GM12891 (cell line): ENCODE results near the gene SPATA31D3.

ENCODE experiments used
- PAX5 ChIP-seq: IDR thresholded peaks from 2 replicates; pipeline ENCODE4 v1.6.1; 2011; ENCODE audit warnings: low read length, moderate library complexity, mild to moderate bottlenecking; ENCODE audit not compliant: insufficient read depth, severe bottlenecking
- POLR2A ChIP-seq: IDR thresholded peaks from 2 replicates; pipeline ENCODE4 v1.6.1; 2011; ENCODE audit warnings: low read depth, low read length, control low read depth
- POLR2AphosphoS5 ChIP-seq: IDR thresholded peaks from 2 replicates; pipeline ENCODE4 v1.6.1; 2011; ENCODE audit warnings: low read depth, low read length, control low read depth
- POU2F2 ChIP-seq: IDR thresholded peaks from 2 replicates; pipeline ENCODE4 v1.6.1; 2011; ENCODE audit warnings: low read depth, mild to moderate bottlenecking, control low read depth, low read length, moderate library complexity
- SPI1 ChIP-seq: IDR thresholded peaks from 2 replicates; pipeline ENCODE4 v1.6.1; 2011; ENCODE audit warnings: low read depth, low read length, control low read depth
- TAF1 ChIP-seq: IDR thresholded peaks from 2 replicates; pipeline ENCODE4 v1.6.1; 2011; ENCODE audit warnings: low read depth, low read length, control low read depth

DNA sequence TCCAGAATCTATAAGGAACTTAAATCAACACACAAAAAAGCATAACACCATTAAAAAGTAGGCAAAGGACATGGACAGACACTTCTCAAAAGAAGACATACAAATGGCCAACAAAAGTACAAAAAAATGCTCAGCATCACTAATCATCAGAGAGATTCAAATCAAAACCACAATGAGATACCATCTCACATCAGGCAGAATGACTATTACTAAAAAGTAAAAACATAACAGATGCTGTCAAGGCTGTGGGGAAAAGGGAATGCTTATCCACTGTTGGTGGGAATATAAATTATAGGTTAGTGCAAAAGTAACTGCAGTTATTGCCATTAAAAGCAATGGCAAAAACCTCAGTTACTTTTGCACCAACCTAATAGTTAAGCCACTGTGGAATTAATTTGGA lies 47.2 kb upstream of the SPATA31D3 start:
- TF ChIP-seq POLR2AphosphoS5 (no peak), POLR2A (no peak), TAF1 (no peak), PAX5 (no peak), POU2F2 (no peak), SPI1 (no peak)
